Right ventricle myocardium inferior (tissue), 1 donor: ENCODE results near the gene IKZF2. TPM values are rescaled to one million over a fixed set of nuclear protein-coding genes. Genes with fewer than 3 reads are reported as not detected.

Experiments
- ATAC-seq: fragments of 200-7000 bp; cut with Tn5 transposase; one replicate; pipeline ENCODE4 v1.9.1; 2020; ENCODE audit warnings: mild to moderate bottlenecking, moderate library complexity
- DNase-seq: peaks from one replicate; pipeline ENCODE4 v3.0.0; 2021; ENCODE audit errors: missing footprints
- intact Hi-C: fragments of 100-400 bp; cut with DNase I; formaldehyde crosslinking; loops from one replicate; pipeline ENCODE4 v1.11.0; 2022
- total RNA-seq: library from RNA; stranded (reverse); fragmentation: NEBNext Ultra II Directional; extraction: Animal tissue kit (Norgen Biotek cat#: 25700); gene quantifications from one replicate; pipeline ENCODE4 v1.2.1, GENCODE V29; 2021
- donor health status: DM: no; HTN: yes; CAD: no; lungs with severe emphysema.

The IKZF2 gene
- total RNA-seq, 1 donor from 2014 or later = 4.7 TPM

DNA sequence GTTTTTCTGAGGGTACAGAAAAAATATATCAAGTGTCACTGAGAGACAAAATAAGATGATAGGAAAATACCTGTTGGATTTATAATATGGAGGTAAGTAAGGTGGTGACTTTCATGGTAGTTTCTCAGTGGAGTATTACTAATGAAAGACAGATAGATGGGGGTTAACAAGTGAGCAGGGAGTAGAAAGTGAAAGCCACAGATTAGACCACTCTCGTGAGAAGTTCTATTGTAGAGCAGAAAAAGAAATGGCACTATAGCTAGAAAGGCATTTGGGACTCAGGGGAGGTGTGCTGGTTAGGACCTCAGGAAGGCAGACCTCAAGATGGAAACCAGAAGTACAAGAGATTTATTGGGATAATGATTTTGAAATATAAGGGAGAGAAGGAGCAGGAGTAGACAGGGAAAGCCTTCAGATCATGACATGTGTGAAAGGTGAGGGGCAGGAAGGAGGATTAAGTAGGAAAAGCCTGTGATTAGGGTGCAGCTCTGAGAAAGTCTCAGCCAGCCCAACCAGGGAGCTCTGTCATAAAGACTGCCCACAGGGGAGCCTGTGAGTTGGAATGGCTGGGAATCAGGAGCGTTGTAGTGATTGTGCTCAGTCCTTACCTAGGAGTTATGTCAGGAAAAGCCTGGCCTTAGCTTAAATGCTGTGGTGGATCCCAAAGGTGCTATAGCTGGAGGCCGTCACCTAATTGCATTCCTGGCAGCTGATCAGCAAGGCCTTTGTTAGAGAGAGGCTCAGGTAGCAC is 198.1 kb downstream of the IKZF2 start:
- DNase-seq (no peak), ATAC-seq (no peak)
- intact Hi-C loops = no loop called here

DNA sequence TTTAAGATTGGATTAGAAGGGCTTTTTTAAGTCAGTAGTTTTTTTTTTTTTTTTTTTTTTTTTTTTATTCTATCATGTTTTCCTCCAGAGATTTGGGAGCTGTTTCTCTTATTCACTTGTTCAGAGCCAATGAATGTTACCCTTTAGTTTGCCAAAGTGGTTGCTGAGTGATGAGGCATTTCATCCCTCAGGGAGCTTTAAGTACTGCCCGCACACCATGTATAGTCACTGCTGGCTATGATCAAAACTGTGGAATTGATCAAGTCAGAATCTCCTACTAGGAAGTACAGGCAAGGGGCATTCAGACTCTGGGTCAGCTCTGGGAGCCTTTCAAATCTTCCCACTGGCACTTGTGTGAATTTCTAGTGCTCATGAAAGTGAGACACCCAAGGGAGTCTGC is 201.6 kb downstream of the IKZF2 start:
- intact Hi-C loops = no loop called here
- DNase-seq (no peak), ATAC-seq (no peak)

Other genes with a start within 250 kb of the IKZF2 start
- 16.6 TPM for gene SPAG16, start 132.9 kb upstream of the IKZF2 start, total RNA-seq